ENCODE data around the gene FOXM1.

FOXM1 gene

DNA sequence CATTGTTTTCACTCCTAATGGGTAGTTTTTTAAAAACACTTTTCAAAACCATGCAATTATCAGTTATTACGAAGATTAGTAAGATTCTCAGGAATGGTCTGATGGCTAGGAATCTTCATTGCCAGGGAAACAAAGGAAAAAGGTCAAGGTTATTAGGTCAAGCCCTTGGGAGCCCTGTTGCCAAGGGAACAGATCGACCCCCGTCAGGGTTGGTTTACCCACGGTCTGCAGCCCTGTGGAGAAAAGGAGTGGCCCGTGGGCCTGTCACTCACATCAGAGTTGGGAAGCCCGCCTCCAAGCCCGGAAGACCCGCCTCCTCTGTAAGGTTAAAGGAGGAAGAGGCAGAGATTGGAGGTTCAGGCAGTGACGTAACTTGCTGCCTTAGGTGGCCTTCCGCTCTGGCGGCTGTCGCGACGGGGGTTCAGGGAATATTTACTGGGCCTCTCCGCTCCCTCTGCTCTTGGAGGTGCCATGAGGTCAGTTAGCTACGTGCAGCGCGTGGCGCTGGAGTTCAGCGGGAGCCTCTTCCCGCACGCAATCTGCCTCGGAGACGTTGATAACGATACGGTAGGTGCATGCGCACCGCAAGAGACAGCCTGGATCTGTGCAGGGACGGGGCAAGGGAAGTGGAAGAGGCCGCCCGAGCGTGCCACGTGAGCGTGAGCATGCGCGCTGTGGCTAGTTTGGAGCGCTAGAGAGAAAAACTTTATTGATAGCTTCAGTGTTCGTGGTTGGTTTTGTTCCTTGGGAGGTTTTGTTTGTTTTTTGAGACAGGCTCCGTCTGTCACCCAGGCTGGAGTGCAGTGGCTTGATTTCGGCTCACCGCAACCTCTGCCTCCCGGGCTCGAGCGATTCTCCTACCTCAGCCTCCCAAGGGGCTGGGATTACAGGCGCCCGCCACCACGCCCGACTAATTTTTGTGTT, 64.4 kb downstream of the FOXM1 start, which contains the start of gene ITFG2:
Gene ITFG2 (plus strand): TSS at position 379 of the 924 bp plus-strand sequence. CDS start 93 bp downstream, at position 472.
- peaks cover under 1 to 9% of the 10 kb centered on the region in 2 donors for H3K36me3 ChIP-seq (ENCODE audit: control insufficient read depth in 2 of 2, insufficient read depth in 2 of 2, low read length in 2 of 2)

DNA sequence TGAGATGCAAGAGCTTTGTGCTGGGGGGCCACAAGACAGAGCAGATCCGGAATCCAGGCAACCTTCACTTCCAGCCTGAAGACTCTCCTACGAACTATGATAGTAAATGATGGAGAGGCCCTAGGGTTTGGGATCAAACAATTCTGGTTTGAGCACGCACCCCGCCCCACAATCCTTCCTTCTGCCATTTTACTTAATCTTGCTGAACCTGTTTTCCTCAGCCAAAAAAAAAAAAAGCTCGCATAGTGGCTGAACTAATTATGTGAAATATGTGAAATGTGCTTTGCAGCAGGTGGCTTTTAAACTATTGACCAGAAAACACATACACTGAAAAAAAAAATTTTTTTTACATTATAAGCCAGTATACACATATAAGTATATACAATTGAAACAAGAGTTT, 65.2 kb downstream of the FOXM1 start:
- peaks cover 0 to 3% of the 10 kb centered on the region in 2 donors for H3K36me3 ChIP-seq (ENCODE audit: control insufficient read depth in 2 of 2, insufficient read depth in 2 of 2, low read length in 2 of 2)
- H3K9ac ChIP-seq (ENCODE audit: low read depth in 1 of 2, low read length in 2 of 2) = peak overlapping the region in 1 of 2 donors; percentile 48
- no peaks in the 10 kb centered on the region for H3K27me3 ChIP-seq (ENCODE audit: control insufficient read depth in 2 of 2, insufficient read depth in 2 of 2, low read length in 2 of 2)
- no peak overlapping the region for H3K27ac ChIP-seq (ENCODE audit: low read depth in 2 of 2, low read length in 2 of 2)
- peaks cover 7% of the 10 kb centered on the region in 2 donors for H3K4me1 ChIP-seq (ENCODE audit: control insufficient read depth in 2 of 2, insufficient read depth in 2 of 2, low read length in 2 of 2)
- H3K9me3 ChIP-seq (ENCODE audit: control insufficient read depth in 2 of 2, low read length in 2 of 2) = no peaks in the 10 kb centered on the region
- peak overlapping the region; percentile 96 to 99 for H3K4me3 ChIP-seq (ENCODE audit: low read length in 2 of 2)

More for the DNA sequence above, 64.4 kb downstream of the FOXM1 start, which contains the start of gene ITFG2:
- H3K9me3 ChIP-seq (ENCODE audit: control insufficient read depth in 2 of 2, low read length in 2 of 2) = no peaks in the 10 kb centered on the region
- H3K27ac ChIP-seq (ENCODE audit: low read depth in 2 of 2, low read length in 2 of 2) = peak within 1 kb of the TSS; percentile 97 to 99
- no peaks in the 10 kb centered on the region for H3K27me3 ChIP-seq (ENCODE audit: control insufficient read depth in 2 of 2, insufficient read depth in 2 of 2, low read length in 2 of 2)
- H3K4me1 ChIP-seq (ENCODE audit: control insufficient read depth in 2 of 2, insufficient read depth in 2 of 2, low read length in 2 of 2) = peaks cover 7% of the 10 kb centered on the region in 2 donors
- peak within 1 kb of the TSS; percentile 82 to 98 for H3K9ac ChIP-seq (ENCODE audit: low read depth in 1 of 2, low read length in 2 of 2)
- peak within 1 kb of the TSS; percentile 96 to 99 for H3K4me3 ChIP-seq (ENCODE audit: low read length in 2 of 2)
